ENCODE measurements around the gene CACNA2D3. TPM values are rescaled to one million over a fixed set of nuclear protein-coding genes. Genes with fewer than 3 reads are reported as not detected.

The CACNA2D3 gene
- total RNA-seq, 1 donor from 2014 or later: 7.3 TPM

DNA sequence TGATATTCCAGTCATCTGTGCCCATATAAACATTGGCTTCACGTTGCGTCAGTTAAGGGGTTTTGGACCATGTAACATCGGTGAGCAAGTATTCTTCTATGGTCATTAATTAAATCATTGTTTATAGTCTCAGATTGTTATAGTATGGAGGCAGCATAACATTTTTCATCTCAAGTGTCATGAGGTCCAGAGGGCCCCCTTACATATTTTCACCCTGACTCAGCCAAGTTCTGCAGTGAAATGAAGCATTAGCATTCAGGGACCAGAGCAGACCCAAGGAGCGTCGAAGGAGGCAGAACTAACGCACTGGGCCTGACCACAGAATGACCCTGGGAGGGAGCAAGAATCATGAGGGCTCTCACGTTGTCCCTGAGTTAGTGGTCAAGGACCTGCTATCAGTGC, 634.0 kb downstream of the CACNA2D3 start:
- no peak overlapping the region for H3K27ac ChIP-seq
- TF ChIP-seq CTCF (IDR thresholded peaks at IDR 0.05): no peak
- ATAC-seq (no peak), DNase-seq (no peak)
- H3K4me3 ChIP-seq: no peak overlapping the region
- intact Hi-C loops (cut with DNase I): no loop called here
- no peaks in the 10 kb centered on the region for H3K27me3 ChIP-seq
- no peaks in the 10 kb centered on the region for H3K4me1 ChIP-seq
- no peaks in the 10 kb centered on the region for H3K9me3 ChIP-seq
- H3K36me3 ChIP-seq: no peaks in the 10 kb centered on the region

- H3K27me3 ChIP-seq: no peaks in the 10 kb centered on the region
- H3K9me3 ChIP-seq: no peaks in the 10 kb centered on the region
- ATAC-seq: no peak
- intact Hi-C loops (cut with DNase I): no loop called here
- H3K4me1 ChIP-seq: no peaks in the 10 kb centered on the region
- DNase-seq: no peak
- H3K36me3 ChIP-seq: no peaks in the 10 kb centered on the region
- no peak overlapping the region for H3K4me3 ChIP-seq
- no peak overlapping the region for H3K27ac ChIP-seq
- TF ChIP-seq CTCF (IDR thresholded peaks at IDR 0.05): no peak
Measured at GRCh38 chr3:54758461-54758860, 636.1 kb downstream of the CACNA2D3 start.

DNA sequence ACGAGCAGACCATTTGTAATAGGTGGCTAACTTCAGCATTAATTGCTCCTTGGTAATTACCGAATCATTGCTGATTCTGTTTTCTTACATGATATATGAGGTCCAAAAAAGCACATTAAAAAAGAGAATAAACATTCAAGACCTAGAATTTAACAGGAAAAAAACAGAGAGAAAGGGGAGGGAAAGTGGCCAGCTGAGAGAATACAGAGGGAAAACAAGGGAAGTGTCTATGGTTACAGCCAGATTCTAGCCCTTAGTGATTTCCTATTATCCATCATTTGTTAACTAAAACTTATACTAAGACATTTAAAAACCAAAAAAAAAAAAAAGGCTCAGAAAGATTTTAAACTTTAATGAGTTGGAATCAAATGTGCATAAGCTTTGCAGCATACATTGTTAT, 636.8 kb downstream of the CACNA2D3 start:
- H3K4me1 ChIP-seq: no peaks in the 10 kb centered on the region
- no peak for DNase-seq
- no peaks in the 10 kb centered on the region for H3K36me3 ChIP-seq
- H3K27me3 ChIP-seq: no peaks in the 10 kb centered on the region
- H3K27ac ChIP-seq: no peak overlapping the region
- H3K4me3 ChIP-seq: no peak overlapping the region
- no peaks in the 10 kb centered on the region for H3K9me3 ChIP-seq
- ATAC-seq: no peak
- TF ChIP-seq CTCF (IDR thresholded peaks at IDR 0.05): no peak
- intact Hi-C loops (cut with DNase I): no loop called here

DNA sequence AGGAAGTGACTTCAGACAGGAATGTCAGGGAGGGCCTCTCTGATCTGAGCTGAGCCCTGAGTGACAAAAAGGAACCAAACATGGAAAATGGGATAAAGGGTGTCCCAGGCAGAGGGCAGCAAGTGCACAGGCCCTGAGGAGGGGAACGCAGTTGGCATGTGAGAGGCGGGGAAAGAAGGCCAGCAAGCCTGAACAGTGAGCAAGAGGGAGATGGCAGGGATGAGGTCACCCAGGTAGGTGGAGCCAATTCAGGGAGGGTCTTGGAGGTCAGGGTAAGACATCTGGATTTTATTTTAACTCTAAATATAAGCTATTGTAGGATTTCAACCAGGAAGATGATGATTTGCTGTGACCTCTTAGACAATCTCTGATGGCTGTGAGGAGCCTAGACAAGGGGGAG, 637.8 kb downstream of the CACNA2D3 start:
- DNase-seq (no peak), ATAC-seq (no peak)
- Histone ChIP-seq H3K27ac (no peak overlapping the region), H3K4me3 (no peak overlapping the region), H3K36me3 (no peaks in the 10 kb centered on the region), H3K4me1 (no peaks in the 10 kb centered on the region), H3K9me3 (no peaks in the 10 kb centered on the region), H3K27me3 (no peaks in the 10 kb centered on the region)
- intact Hi-C loops (cut with DNase I): no loop called here
- no peak for TF ChIP-seq CTCF (IDR thresholded peaks at IDR 0.05)

- Histone ChIP-seq H3K4me1 (no peaks in the 10 kb centered on the region), H3K27me3 (no peaks in the 10 kb centered on the region), H3K27ac (no peak overlapping the region), H3K4me3 (no peak overlapping the region), H3K36me3 (no peaks in the 10 kb centered on the region), H3K9me3 (no peaks in the 10 kb centered on the region)
- intact Hi-C loops (cut with DNase I): no loop called here
- TF ChIP-seq CTCF (IDR thresholded peaks at IDR 0.05): no peak
- DNase-seq: no peak
- ATAC-seq: no peak
Measured at GRCh38 chr3:54761637-54762036, 639.3 kb downstream of the CACNA2D3 start.

DNA sequence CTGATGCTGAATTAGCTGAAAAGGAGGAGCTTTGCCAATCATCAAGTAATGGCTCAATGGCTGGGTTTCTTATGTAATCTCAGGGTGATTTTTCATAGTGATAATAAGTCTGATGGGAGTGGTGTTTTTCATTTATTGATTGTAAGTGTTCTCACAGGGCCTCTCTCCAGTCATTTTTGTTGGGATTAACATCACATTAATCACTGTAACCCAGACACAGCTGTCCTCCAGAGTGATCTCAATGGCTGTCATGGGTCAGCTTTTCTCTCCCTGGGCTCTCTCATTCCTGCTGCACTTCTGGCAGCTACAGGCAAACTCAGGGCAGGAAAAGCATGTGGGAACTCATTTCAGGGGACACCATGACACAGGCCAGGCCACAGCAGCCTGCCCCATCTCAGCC, 642.6 kb downstream of the CACNA2D3 start:
- Histone ChIP-seq H3K36me3 (no peaks in the 10 kb centered on the region), H3K9me3 (no peaks in the 10 kb centered on the region), H3K27me3 (no peaks in the 10 kb centered on the region), H3K4me3 (no peak overlapping the region), H3K27ac (no peak overlapping the region), H3K4me1 (no peaks in the 10 kb centered on the region)
- DNase-seq (no peak), ATAC-seq (no peak)
- intact Hi-C loops (cut with DNase I): no loop called here
- TF ChIP-seq CTCF (IDR thresholded peaks at IDR 0.05): no peak

Measured in upper lobe of right lung (tissue), 1 donor.